Islet of Langerhans (tissue), 1 donor: ENCODE results near the gene AIRE.

Source experiments
- FAIRE-seq: peaks from one replicate; lab custom pipeline; 2011; peaks lifted over from hg19 to GRCh38; lab: Jason Lieb, UNC

The AIRE gene

DNA sequence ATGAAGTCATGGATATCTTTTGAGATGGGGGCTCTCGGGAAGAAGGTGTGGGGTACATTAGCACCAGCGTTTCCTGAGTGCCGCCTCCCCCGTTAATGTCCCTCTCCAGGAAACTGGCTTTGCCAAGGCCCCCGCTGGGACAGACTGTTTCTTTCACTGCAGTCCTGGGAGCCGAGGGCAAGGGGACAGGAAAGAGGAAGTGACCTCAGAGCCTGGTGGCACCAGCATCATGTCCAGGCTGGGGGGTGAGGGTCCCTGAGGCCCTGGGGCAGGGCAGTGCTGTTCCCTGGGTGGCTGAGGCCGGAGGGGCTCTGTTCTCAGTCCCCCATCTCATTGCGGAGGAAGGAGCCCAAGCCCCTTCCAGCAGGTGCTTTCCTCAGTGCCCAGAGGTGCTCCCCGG, 20.0 kb downstream of the AIRE start:
- no peak for FAIRE-seq

DNA sequence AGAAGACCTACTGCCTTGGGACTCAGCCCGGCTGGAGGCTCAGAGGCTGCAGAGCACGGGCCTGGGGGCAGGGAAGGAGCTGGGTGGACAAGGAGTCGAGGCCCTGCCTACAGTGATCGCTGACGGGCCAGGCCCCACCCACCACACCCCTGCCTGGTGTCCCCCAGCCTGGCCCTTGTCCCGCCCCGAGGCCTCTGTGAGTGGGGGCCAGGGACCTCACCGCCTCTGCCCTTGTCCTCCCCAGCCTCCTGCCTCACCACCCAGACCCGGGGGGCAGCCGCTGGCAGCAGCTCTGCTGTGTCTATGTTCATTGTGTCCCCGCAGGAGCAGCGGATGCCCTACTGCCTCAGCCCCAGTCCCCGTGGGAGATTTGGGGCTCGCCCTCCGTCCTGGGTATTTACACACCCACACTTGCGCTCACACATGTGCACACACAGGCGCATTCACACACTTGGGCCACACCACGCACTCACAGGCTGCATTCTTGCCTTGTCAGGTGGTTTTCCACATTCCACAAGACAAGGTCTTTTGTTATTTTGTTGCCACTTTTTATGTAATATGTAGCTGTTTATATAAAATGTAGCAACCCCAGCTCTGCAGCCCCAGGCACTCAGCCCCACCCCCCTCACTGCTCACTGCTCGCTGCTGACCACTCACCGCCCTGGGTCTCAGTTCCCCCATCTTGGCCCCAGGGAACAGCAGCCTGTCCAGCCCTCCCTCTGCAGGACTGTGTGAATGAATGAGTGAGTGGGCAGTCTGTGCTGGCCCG, 21.4 kb downstream of the AIRE start:
- no peak for FAIRE-seq

DNA sequence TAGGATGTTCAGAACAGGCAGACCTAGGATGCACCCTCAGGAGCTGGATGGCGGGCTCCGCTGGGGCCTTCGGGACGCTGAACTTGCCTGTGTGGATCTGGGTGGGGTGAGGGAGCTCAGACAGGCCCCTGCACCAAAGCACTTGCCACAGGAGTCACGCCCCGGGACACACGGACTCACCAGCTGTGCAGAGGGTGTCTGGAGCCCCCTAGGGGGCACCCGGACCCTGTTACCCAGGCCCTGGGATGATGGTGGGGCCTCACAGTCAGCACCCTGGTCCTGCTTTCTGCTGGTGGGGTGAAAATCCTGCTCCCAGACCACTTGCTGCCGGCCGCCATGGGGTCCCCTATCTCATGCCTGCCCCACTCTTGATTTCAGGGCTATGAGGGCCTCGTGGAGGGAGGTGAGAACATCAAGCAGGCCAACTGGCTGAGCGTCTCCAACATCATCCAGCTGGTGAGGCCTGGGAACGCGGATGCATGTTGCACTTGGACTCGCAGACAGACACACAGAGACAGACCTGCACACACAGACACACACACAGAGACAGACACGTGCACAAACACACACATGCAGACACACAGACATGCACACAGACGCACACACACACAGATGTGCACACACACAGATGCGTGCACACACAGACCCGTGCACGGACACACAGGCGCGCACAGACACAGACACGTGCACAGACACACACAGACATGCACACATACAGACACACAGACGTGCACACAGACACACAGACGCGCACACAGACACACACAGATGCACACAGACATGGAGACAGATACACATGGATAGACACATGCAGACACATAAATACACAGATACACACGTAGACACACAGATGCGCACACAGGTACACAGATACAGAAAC, 25.2 kb downstream of the AIRE start:
- no peak for FAIRE-seq

GRCh38 chr21:44312089-44312488, 26.4 kb downstream of the AIRE start:
- no peak for FAIRE-seq

GRCh38 chr21:44312716-44313115, 27.0 kb downstream of the AIRE start:
- FAIRE-seq = no peak

GRCh38 chr21:44313451-44313850, 27.8 kb downstream of the AIRE start:
- no peak for FAIRE-seq

DNA sequence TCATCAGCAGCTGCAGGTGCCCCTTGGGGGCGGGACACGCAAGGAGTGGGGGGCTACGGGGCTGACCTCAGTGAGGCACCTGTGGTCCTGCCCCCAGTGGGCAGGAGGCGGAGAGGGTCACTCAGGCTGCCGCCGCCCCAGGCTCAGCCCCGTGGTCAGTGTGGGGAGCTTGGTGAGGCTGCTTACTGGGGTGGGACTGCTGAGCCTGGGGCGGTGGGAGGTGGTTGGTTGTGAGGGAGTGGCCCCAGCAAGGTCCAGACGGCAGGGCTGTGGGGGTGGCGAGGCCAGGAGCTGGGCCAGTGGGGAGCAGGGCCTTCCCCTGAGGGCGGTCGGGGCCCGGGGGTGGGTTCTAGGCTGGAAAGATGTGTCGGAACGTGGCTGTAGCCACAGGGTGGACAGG, 28.5 kb downstream of the AIRE start:
- FAIRE-seq = no peak

DNA sequence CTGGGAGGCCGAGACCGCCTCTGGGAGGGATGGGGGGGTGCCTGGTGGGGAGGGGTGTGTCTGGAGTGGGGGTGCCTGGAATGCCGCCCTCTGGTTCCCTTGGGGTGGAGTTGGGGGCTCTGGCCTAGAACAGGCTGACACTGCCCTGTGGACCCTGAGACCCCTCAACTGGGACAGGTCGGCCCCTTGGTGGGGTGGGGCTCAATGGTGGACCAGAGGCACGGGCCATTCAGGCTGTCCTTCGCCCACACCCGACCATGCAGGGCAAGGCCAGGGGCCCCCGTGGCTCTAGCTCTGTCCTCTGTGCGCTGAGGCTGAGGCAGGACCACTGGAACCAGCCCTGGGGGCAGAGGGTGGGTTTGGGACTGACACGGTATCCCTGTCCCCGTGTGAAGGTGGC, 28.9 kb downstream of the AIRE start:
- FAIRE-seq = no peak

- FAIRE-seq = no peak
These were observed 30.1 kb downstream of the AIRE start for GRCh38 chr21:44315691-44316203.

GRCh38 chr21:44316277-44316900, 30.7 kb downstream of the AIRE start:
- no peak for FAIRE-seq

DNA sequence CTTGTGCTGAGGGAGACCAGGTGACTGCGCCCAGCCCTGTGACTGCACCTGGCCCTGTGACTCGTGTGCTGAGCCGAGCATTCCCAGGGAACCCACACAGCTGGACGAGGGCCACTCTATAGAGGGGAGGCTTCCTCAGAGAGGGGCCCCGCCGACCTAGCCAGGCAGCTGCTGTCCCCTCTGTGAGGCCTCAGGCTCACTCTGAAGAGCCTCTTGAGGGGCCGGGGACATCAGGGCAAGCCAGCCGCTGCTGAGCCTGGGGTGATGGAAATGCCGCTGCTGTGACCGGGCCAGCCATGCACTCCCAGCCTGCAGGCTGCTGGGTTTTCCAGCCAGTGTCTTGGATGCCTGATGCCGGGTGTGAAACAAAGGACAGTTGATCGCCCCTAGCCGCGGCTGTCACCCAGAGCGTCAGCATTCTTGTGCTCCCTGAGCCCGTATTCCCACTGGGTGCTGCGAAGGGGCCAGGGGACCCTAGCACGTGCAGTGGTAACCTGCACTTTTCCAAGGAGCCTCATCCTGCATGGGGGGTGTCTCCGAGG, 31.6 kb downstream of the AIRE start:
- FAIRE-seq = no peak

DNA sequence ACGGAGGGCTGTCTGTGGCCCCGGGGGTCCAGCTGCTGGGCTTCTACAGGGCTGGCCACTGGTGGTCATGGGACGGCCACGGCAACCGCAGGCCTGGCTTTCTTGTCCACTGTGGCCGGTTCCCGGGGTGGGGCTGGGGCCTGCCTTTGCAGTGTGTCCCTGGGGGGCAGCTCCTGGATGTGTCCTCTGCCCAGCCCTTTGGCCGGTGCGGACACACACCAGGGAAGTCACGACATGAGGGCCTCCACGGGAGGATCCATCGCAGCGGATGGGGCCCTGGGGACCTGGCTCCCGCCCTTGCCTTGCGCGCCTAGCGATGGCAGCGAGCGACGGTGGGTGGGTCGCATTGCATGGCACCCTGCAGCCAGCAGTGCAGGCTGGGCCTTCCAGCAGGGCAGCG, 32.2 kb downstream of the AIRE start:
- FAIRE-seq = no peak

DNA sequence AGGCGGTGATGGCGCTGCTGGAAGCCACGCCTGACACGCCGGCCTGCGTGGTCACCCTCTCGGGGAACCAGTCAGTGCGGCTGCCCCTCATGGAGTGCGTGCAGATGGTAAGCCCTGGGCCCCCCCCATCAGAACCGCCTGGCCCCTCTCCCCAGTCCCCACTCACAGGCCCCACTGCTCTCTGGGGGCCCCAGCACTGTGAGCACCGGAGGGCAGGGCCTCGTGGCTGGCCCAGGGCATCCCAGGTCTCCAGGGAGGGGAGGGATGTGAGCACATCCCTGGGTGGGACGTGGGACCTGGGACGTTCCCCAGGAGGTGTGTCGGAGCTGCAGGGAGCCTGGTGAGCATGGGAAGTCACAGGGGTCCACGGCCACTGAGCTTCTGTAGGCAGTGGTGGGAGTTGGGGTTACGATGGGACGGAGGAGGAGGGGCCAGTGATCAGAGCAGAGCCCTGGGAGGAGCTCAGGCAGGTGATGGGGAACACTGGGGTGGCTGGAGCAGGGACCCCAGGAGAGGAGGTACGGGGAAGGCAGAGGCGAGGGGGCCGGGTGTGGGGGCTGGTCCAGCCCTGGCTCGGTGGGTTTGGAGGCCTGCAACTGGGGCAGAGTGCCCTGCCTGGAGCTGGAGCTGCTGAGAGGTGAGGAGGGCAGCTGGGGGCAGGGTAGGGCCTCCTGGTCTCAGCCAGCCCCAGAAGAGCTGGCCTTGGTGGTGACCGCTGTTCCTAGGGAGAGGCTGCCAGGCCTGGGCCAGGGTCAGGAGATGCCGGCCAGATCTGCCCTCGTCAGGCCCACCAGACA, 33.0 kb downstream of the AIRE start:
- FAIRE-seq = no peak

GRCh38 chr21:44319407-44320065, 33.9 kb downstream of the AIRE start:
- FAIRE-seq = no peak

GRCh38 chr21:44320847-44321246, 35.2 kb downstream of the AIRE start:
- no peak for FAIRE-seq

GRCh38 chr21:44321846-44322450, 36.3 kb downstream of the AIRE start:
- FAIRE-seq = no peak

- no peak for FAIRE-seq
These were observed 37.1 kb downstream of the AIRE start for GRCh38 chr21:44322621-44323325.

DNA sequence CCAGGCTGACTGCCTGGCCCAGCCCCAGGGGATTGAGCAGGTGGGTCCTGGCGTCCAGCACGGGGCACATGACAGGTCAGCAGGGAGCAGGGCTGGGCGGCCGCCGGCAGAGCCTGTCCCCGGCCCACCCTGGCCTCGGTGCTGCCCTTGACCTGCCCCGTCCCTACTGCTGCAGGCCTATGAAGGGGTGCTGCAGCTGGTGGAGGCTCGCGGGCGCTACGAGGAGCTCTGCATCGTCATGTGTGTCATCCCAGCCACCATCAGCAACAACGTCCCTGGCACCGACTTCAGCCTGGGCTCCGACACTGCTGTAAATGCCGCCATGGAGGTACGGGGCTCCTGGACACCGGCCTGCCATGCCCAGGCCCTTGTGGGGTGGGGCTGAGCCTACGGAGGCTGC, 37.9 kb downstream of the AIRE start:
- FAIRE-seq = no peak

GRCh38 chr21:44324106-44324853, 38.6 kb downstream of the AIRE start:
- no peak for FAIRE-seq

- FAIRE-seq = no peak
These were observed 39.1 kb downstream of the AIRE start for GRCh38 chr21:44324854-44325107.
